Measurements from ENCODE around the gene VIPR2.

DNA sequence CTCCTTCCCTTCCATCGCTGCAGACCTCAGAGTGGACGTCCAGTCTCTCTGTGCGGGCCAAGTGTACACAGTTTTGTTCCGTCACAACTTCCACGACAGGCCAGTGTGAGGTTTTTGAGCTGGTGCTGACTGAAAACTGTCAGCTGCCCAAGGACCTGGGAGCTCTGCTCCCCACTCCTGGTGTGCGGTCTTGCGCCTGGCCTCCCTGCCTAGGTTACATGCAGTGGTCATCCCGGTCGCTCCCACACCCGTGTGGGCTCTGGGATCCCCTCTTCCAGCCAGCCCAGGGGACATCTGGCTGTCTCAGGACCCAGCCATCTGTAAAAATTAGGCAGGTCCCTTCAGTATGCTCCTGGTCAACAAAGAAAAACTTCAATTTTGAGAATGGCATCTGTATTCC, 127.5 kb downstream of the VIPR2 start:
- TF ChIP-seq POLR2A (IDR thresholded peaks at IDR 0.05; ENCODE audit: low read depth): no peak
- TF ChIP-seq CTCF (IDR thresholded peaks at IDR 0.05): no peak
- no peak for TF ChIP-seq EP300 (IDR thresholded peaks at IDR 0.05)
- no peak for TF ChIP-seq POLR2AphosphoS5 (IDR thresholded peaks at IDR 0.05)
